NB4 (cell line): ENCODE results near the gene NR3C1.

Source experiments
- DNase-seq: peaks from one replicate; pipeline ENCODE4 v3.0.0; 2010; ENCODE audit warnings: low read depth
- H3K4me3 ChIP-seq: one replicate; pipeline ENCODE4 v1.5.1; 2011; ENCODE audit warnings: mild to moderate bottlenecking, low read depth, low read length, moderate library complexity
- CTCF ChIP-seq: IDR thresholded peaks from one replicate; pipeline ENCODE4 v1.5.1; 2012; ENCODE audit warnings: low read depth, low read length
- MAX ChIP-seq: IDR thresholded peaks from 2 replicates; pipeline ENCODE4 v1.6.1; 2011; ENCODE audit warnings: low read depth, low read length
- MYC ChIP-seq: IDR thresholded peaks from 2 replicates; pipeline ENCODE4 v1.6.1; 2011; ENCODE audit warnings: low read depth, low read length
- POLR2A ChIP-seq: IDR thresholded peaks from 2 replicates; pipeline ENCODE4 v1.6.1; 2011; ENCODE audit warnings: mild to moderate bottlenecking; ENCODE audit not compliant: insufficient read length; ENCODE audit errors: extremely low read depth

Gene NR3C1

GRCh38 chr5:143308731-143309130, 94.8 kb downstream of the NR3C1 start:
- H3K4me3 ChIP-seq: no peak overlapping the region
- DNase-seq: no peak
- no peak for TF ChIP-seq MYC
- no peak for TF ChIP-seq POLR2A
- TF ChIP-seq MAX: no peak
- no peak for TF ChIP-seq CTCF

- TF ChIP-seq CTCF (no peak), MAX (no peak), MYC (no peak), POLR2A (no peak)
- no peak for DNase-seq
These were observed 97.4 kb downstream of the NR3C1 start for GRCh38 chr5:143306040-143306439.

GRCh38 chr5:143304836-143305475, 98.5 kb downstream of the NR3C1 start:
- no peak overlapping the region for H3K4me3 ChIP-seq
- DNase-seq: no peak
- TF ChIP-seq MYC (no peak), POLR2A (no peak), CTCF (no peak), MAX (no peak)

More at GRCh38 chr5:143306040-143306439, 97.4 kb downstream of the NR3C1 start:
- no peak overlapping the region for H3K4me3 ChIP-seq

- DNase-seq: no peak
- TF ChIP-seq MAX (no peak), MYC (no peak), CTCF (no peak), POLR2A (no peak)
- H3K4me3 ChIP-seq: no peak overlapping the region
These were observed 101.0 kb downstream of the NR3C1 start for GRCh38 chr5:143302341-143303045.

- H3K4me3 ChIP-seq: no peak overlapping the region
- no peak for DNase-seq
- TF ChIP-seq POLR2A: no peak
- no peak for TF ChIP-seq MAX
- TF ChIP-seq CTCF: no peak
- TF ChIP-seq MYC: no peak
These were observed 105.7 kb downstream of the NR3C1 start for GRCh38 chr5:143297756-143298155.
